Activated CD8-positive, alpha-beta memory T cell treated with anti-CD3 and anti-CD28 coated beads for 1 hour (primary cell): ENCODE measurements around the gene HOXC10.

ENCODE experiments used
- DNase-seq, 2 donors: peaks; one replicate each; pipeline ENCODE4 v3.0.0-alpha.2; 2020; ENCODE audit warnings: low read depth in 1 of 2; ENCODE audit errors: extremely low read depth in 1 of 2

HOXC10 gene

GRCh38 chr12:53950437-53950773 is 34.5 kb upstream of the HOXC10 start:
- DNase-seq: no peak

- DNase-seq: no peak
These were observed 34.0 kb upstream of the HOXC10 start for GRCh38 chr12:53950789-53951576.

- no peak for DNase-seq
These were observed 33.2 kb upstream of the HOXC10 start for GRCh38 chr12:53951577-53952334.

GRCh38 chr12:53952335-53952694 is 32.6 kb upstream of the HOXC10 start:
- no peak for DNase-seq

GRCh38 chr12:53952871-53953734 is 31.8 kb upstream of the HOXC10 start:
- no peak for DNase-seq

- DNase-seq: no peak
These were observed 30.9 kb upstream of the HOXC10 start for GRCh38 chr12:53953831-53954693.

GRCh38 chr12:53954694-53955035 is 30.3 kb upstream of the HOXC10 start, which contains the start of gene HOXC12:
Gene HOXC12 (plus strand): TSS chr12:53954903. CDS start chr12:53954930, 27 bp downstream.
- no peak for DNase-seq

- no peak for DNase-seq
These were observed 29.7 kb upstream of the HOXC10 start for GRCh38 chr12:53955036-53955775.

- no peak for DNase-seq
These were observed 29.1 kb upstream of the HOXC10 start for GRCh38 chr12:53955776-53956250.

- no peak for DNase-seq
These were observed 28.6 kb upstream of the HOXC10 start for GRCh38 chr12:53956251-53956887.

- no peak for DNase-seq
These were observed 27.9 kb upstream of the HOXC10 start for GRCh38 chr12:53956914-53957536.

GRCh38 chr12:53958128-53958527 is 26.8 kb upstream of the HOXC10 start:
- no peak for DNase-seq

- no peak for DNase-seq
These were observed 25.6 kb upstream of the HOXC10 start for GRCh38 chr12:53959314-53959713.

- DNase-seq: no peak
These were observed 24.5 kb upstream of the HOXC10 start for GRCh38 chr12:53960187-53961024.

- no peak for DNase-seq
These were observed 23.8 kb upstream of the HOXC10 start for GRCh38 chr12:53961025-53961761.

- DNase-seq: no peak
These were observed 21.9 kb upstream of the HOXC10 start for GRCh38 chr12:53963005-53963404.
